Astrocyte of the spinal cord (primary cell): ENCODE results near the gene EEPD1.
A peak's percentile ranks its signal among the peaks of the same experiment; 100 is the strongest.

Source experiments
- DNase-seq: peaks from one replicate; pipeline ENCODE4 v3.0.0; 2011; ENCODE audit warnings: low read depth, low spot score
- H3K4me3 ChIP-seq: 2 replicates; pipeline ENCODE4 v1.5.1; 2011; ENCODE audit warnings: low read depth, mild to moderate bottlenecking, low read length, moderate library complexity
- CTCF ChIP-seq: IDR thresholded peaks from 2 replicates; pipeline ENCODE4 v1.5.1; 2012; ENCODE audit warnings: low read depth, mild to moderate bottlenecking, low read length, inconsistent platforms
- in situ Hi-C: cut with HindIII; loops from 2 replicates; pipeline ENCODE4 v1.10.0; 2017; ENCODE audit warnings: low sequenced_read_pairs

Gene EEPD1

GRCh38 chr7:36224934-36225858, 72.1 kb downstream of the EEPD1 start:
- in situ Hi-C loops, result no loop called here
- no peak overlapping the region for H3K4me3 ChIP-seq
- no peak for TF ChIP-seq CTCF
- DNase-seq, result no peak

- in situ Hi-C loops, result no loop called here
- TF ChIP-seq CTCF, result no peak
- DNase-seq, result no peak
- no peak overlapping the region for H3K4me3 ChIP-seq
Measured at GRCh38 chr7:36226151-36226550, 73.1 kb downstream of the EEPD1 start.

- no peak overlapping the region for H3K4me3 ChIP-seq
- in situ Hi-C loops, result no loop called here
- TF ChIP-seq CTCF, result no peak
- DNase-seq, result peak; percentile 22
Measured at GRCh38 chr7:36227223-36227622, 74.2 kb downstream of the EEPD1 start.

- in situ Hi-C loops, result no loop called here
- H3K4me3 ChIP-seq, result no peak overlapping the region
- no peak for DNase-seq
- no peak for TF ChIP-seq CTCF
Measured at GRCh38 chr7:36228039-36228438, 75.0 kb downstream of the EEPD1 start.

GRCh38 chr7:36231406-36231805, 78.4 kb downstream of the EEPD1 start:
- in situ Hi-C loops, result no loop called here
- DNase-seq, result no peak
- no peak for TF ChIP-seq CTCF
- H3K4me3 ChIP-seq, result no peak overlapping the region

- H3K4me3 ChIP-seq, result no peak overlapping the region
- TF ChIP-seq CTCF, result no peak
- DNase-seq, result no peak
- in situ Hi-C loops, result no loop called here
Measured at GRCh38 chr7:36232555-36232954, 79.5 kb downstream of the EEPD1 start.
